Right ventricle myocardium superior (tissue), 1 donor: ENCODE data around the gene KISS1R. TPM values are rescaled to one million over a fixed set of nuclear protein-coding genes. Genes with fewer than 3 reads are reported as not detected.
A peak's percentile ranks its signal among the peaks of the same experiment; 100 is the strongest.

Source experiments
- ATAC-seq: fragments of 200-7000 bp; cut with Tn5 transposase; one replicate; pipeline ENCODE4 v1.9.1; 2020; ENCODE audit warnings: mild to moderate bottlenecking; ENCODE audit not compliant: poor library complexity
- DNase-seq: peaks from one replicate; pipeline ENCODE4 v3.0.0-alpha.2; 2020
- intact Hi-C: fragments of 100-400 bp; cut with DNase I; formaldehyde crosslinking; loops from one replicate; pipeline ENCODE4 v1.11.2; 2022
- total RNA-seq: library from RNA; stranded (reverse); fragmentation: NEBNext Ultra II Directional; extraction: Animal tissue kit (Norgen Biotek cat#: 25700); gene quantifications from one replicate; pipeline ENCODE4 v1.2.1, GENCODE V29; 2021
- donor health status: DM: no; HTN: yes; CAD: no; lungs with severe emphysema.

Gene KISS1R
- total RNA-seq, 1 donor from 2014 or later: not detected

DNA sequence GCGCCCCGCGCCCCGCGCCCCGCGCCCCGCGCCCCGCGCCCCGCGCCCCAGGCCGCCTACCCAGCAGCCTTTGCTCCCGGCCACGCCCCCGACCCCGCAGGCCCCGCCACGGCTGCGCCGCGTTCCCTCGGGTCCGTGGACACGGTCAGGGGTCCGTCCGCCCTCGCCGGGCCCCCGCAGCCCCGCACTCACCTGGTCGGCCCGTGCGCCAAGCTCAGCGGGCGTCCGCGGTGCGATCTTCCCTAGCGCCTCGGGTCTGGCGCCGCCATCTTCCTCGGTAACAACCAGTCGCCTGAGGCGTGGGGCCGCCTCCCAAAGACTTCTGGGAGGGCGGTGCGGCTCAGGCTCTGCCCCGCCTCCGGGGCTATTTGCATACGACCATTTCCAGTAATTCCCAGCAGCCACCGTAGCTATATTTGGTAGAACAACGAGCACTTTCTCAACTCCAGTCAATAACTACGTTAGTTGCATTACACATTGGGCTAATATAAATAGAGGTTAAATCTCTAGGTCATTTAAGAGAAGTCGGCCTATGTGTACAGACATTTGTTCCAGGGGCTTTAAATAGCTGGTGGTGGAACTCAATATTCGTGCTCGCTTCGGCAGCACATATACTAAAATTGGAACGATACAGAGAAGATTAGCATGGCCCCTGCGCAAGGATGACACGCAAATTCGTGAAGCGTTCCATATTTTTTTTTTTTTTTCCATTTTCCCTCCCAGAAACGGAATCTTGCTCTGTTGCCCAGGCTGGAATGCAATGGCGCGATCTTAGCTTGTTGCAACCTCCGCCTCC is 24.0 kb upstream of the KISS1R start, which contains the start of the genes MED16 and RNU6-9:
MED16 (minus strand) TSS at position 294 of the 796 bp plus-strand sequence. CDS start 2,056 bp downstream, outside the sequence.
RNU6-9 (plus strand) TSS at position 591 of the 796 bp plus-strand sequence.
- intact Hi-C loops: no loop called here
- ATAC-seq (peak; percentile 98), DNase-seq (peak; percentile 95)

DNA sequence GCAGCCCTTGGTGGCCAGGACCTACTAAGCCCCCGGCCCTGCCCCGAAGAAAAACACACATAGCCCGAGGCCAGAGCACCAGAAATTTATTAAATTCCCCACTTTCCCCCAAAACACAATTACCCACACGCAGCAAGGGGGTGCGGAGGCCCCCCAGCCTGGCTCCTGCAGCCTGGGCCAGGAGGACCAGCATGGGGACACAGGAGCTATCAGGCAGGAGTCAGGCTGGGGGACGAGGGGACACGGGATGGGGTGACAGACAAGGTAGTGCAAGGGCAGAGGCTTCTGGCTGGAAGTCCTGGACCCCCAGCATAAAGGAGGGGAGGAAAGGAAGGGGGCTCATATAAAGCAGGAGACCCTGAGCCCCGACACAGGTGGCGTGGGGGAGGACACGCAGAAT is 20.7 kb upstream of the KISS1R start:
- no peak for ATAC-seq
- intact Hi-C loops: no loop called here
- no peak for DNase-seq

DNA sequence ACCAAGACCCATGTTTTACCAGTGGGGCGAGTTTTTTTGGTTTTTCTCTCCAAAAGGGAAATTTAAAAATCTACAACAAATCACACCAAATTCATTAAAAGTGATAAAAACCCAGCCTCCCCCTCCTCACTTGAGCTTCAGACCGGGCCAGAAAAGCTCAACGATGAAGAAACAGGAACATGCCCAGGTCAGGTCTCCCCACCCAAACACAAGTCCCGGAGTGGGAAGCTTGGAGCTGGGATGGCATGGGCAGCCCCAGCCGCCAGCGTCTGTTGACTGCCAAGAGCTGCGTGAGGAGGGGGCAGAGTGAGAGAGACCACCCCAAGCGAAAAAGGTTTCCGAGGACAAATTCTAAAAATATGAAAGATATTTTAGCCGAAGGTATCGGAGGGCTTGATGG is 20.1 kb upstream of the KISS1R start:
- ATAC-seq: no peak
- DNase-seq: no peak
- intact Hi-C loops: no loop called here

- intact Hi-C loops: no loop called here
- ATAC-seq: no peak
- DNase-seq: no peak
Measured at GRCh38 chr19:897442-898039, 19.6 kb upstream of the KISS1R start.

DNA sequence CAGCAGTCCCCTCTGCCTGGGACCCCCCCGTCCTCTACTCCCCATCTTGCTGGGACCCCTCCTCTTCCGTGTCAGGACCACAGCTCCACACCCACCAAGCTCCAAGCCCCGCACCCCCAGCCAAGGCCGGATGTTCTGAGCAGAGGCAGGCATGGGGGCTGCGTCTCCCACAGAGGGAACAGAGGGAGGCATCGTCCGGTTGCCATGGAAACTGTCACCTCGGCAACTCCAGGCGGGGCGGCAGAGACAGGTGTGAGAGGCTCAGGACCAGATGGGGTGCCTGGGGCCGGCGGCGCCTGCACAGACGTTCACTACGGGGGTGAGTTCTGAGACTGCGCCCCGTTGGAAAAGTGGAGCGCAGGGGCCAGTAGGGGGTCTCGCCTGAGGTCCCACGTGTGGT is 18.5 kb upstream of the KISS1R start:
- ATAC-seq (no peak), DNase-seq (no peak)
- intact Hi-C loops: no loop called here

GRCh38 chr19:899336-900042 is 17.6 kb upstream of the KISS1R start:
- ATAC-seq (no peak), DNase-seq (no peak)
- intact Hi-C loops: no loop called here

GRCh38 chr19:900043-900301 is 17.2 kb upstream of the KISS1R start:
- ATAC-seq: no peak
- DNase-seq: no peak
- intact Hi-C loops: no loop called here

DNA sequence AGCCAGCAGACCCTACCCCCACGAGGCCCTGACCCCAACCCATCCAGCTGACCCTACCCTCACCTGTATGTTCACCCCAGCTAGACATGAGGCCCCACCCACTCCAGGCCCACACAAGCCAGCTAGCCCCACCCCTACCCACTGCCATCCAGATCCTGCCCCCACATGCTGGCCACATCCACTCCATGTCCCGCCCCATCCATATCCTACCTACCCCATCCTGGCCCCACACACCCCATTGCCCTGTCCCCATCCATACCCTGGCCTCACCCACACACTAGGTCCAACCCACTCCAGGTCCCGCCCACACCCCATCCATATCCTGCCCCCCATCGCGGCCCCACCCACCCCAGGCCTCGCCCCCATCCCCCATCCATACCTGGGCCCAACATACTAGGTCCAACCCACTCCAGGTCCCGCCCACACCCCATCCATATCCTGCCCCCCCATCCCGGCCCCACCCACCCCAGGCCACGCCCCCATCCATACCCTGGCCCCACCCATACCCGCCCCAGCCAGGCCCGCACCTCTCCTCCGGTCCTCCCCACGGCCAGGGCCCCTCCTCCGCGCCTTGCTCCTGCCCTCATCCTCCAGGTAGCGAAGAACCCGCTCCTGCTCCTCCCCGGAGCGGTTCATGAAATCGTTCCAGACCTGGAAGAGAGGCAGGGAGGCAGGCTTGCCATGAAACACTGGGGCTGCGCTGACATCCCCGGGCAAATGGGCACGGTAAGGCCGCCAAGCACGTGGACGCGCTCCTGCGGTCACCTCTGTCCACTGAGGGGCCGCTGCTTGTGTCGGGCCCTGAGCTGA is 16.6 kb upstream of the KISS1R start:
- ATAC-seq: peak; percentile 30
- no peak for DNase-seq
- intact Hi-C loops: no loop called here

DNA sequence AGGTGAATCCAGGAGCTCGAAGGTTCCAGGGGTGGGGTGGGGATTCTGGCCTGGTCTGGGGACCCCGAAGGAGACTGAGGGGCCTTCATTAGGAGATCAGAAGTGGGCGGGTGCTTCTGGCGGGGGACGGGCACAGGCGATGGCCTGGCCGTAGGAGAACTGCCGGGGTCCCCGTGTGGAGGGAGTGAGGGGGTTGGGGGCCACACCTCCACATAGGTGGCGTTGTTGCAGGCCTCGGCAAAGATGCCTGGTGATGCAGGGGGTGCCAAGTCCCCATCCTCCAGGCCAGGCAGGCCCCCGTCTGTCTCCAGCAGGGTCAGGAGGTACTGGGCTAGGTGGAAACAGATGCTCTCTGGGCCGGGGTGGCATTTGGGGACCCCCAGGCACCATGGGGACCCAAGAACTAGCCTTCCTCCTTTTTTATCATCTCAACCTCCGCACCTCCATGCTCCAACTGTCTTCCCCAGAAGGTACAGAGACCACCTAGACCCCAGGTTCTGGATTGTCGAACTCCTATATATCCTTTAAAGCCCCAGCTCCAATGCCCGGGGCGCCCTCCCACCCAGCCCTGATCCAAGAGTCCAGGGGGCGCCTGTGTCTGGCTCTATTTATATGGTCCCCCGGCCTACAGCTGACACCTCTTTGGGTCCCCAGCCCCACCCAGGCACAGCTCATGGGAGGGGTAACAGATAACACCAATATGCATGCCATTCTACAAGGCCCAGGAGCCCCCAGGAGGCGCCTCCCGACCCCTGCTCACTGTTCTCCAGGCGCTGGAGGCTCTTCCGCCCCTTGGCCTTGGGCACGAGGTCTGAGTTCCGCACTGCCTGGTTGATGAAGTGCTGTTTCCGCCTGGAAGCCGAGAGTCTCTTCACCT is 15.7 kb upstream of the KISS1R start:
- DNase-seq (no peak), ATAC-seq (no peak)
- intact Hi-C loops: no loop called here

GRCh38 chr19:902093-902370 is 15.1 kb upstream of the KISS1R start:
- DNase-seq: no peak
- intact Hi-C loops: no loop called here
- no peak for ATAC-seq

DNA sequence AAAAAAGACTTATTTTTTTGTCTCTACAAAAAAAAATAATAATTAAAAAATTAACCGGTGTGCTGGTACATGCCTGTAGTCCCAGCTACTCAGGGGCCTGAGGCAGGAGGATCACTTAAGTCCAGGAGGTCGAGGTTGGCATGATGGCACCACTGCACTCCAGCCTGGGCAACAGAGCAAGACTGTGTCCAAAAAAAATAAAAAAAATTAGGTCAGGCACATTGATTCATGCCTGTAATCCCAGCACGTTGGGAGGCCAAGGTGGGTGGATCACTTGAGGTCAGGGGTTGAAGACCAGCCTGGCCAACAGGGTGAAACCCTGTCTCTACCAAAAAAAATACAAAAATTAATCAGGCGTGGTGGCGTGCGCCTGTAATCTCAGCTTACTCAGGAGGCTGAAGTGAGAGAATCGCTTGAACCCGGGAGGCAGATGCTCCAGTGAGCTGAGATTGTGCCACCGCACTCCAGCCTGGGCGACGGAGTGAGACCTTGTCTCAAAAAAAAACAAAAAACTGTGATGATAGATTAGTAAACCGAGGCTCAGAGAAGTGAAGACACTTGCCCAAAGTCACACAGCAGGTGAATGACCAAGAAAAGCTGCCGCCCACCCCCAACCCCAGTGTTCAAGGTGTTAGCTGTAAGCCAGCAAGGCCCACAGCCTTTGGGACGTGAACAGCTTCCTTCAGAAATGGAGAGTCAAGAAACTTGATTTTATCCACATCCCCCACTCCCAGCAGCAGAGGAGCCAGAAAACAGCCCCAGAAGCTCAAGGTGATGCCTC is 14.5 kb upstream of the KISS1R start:
- DNase-seq: no peak
- no peak for ATAC-seq
- intact Hi-C loops: no loop called here

DNA sequence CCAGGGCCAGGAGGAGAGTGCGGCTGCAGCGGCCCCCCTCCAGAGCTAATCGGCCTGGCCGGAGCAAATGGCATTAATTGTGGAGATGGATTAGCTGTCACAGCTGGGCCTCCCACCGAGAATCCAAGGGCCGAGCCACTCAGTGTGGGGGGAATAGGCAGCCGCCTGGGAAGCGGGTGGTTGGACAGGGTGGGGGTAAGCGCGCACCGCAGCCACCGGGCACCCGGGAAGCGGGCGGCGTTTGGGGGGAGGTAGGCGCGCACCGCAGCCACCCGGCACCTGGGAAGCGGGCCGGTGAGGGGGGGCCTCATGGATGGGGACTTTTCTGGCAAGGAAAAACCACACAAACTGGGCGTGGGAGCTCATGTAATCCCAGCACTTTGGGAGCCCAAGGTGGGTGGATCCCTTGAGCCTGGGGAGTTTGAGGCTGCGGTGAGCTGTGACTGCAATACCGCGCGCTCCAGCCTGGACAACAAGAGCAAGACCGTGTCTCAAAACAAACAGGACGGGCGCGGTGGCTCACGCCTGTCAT is 13.8 kb upstream of the KISS1R start:
- intact Hi-C loops: no loop called here
- DNase-seq: no peak
- ATAC-seq: no peak

- no peak for ATAC-seq
- intact Hi-C loops: no loop called here
- DNase-seq: no peak
Measured at GRCh38 chr19:904545-904944, 12.6 kb upstream of the KISS1R start.

- intact Hi-C loops: no loop called here
- DNase-seq (no peak), ATAC-seq (no peak)
Measured at GRCh38 chr19:906480-906879, 10.7 kb upstream of the KISS1R start.

GRCh38 chr19:907183-907853 is 9.8 kb upstream of the KISS1R start:
- DNase-seq: no peak

GRCh38 chr19:911197-912033 is 5.7 kb upstream of the KISS1R start:
- intact Hi-C loops: no loop called here
- DNase-seq: no peak
- ATAC-seq: no peak

More at GRCh38 chr19:907183-907853, 9.8 kb upstream of the KISS1R start:
- ATAC-seq: peak; percentile 11
- intact Hi-C loops: no loop called here
